Thyroid gland (tissue), 4 donors: ENCODE data around the gene SNX21.

Experiments used
- CTCF ChIP-seq, 6 experiments: fragments of 200-600 bp in 3 of 6; fragments of 450-650 bp in 3 of 6; sonication (generic) in 3 of 6; IDR thresholded peaks; one replicate each; pipeline ENCODE4 v1.5.1; 2016 to 2019; ENCODE audit warnings: antibody characterized with exemption in 6 of 6, mild to moderate bottlenecking in 2 of 6, inconsistent platforms in 1 of 6, moderate library complexity in 1 of 6
- POLR2A ChIP-seq, 2 donors: fragments of 450-650 bp; IDR thresholded peaks; one replicate each; pipeline ENCODE4 v1.6.1; 2017; ENCODE audit warnings: antibody characterized with exemption in 2 of 2, mild to moderate bottlenecking in 2 of 2, moderate library complexity in 1 of 2

- TF ChIP-seq CTCF (IDR thresholded peaks at IDR 0.05) (no peak), POLR2A (IDR thresholded peaks at IDR 0.05) (no peak)
Measured at GRCh38 chr20:45822857-45823256, 10.7 kb upstream of the SNX21 start.
